B cell (primary cell): ENCODE measurements around the gene CD68. TPM values are rescaled to one million over a fixed set of nuclear protein-coding genes. Genes with fewer than 3 reads are reported as not detected.

ENCODE experiments used
- ATAC-seq: fragments of 200-7000 bp; cut with Tn5 transposase; one replicate; pipeline ENCODE4 v1.10.0; 2021; ENCODE audit warnings: low read depth, mild to moderate bottlenecking, moderate number of reproducible peaks, moderate library complexity
- CTCF ChIA-PET: fragments of 350-600 bp; sonication (Branson Sonifier 250); formaldehyde crosslinking; loops from one replicate; lab custom pipeline; 2021; ENCODE audit warnings: antibody characterized with exemption, inconsistent platforms; lab: Charles Lee
- POLR2A ChIA-PET: fragments of 350-600 bp; sonication (Branson Sonifier 250); formaldehyde crosslinking; loops from one replicate; lab custom pipeline; 2021; ENCODE audit warnings: antibody characterized with exemption; lab: Charles Lee
- DNase-seq: peaks from one replicate; pipeline ENCODE4 v3.0.0; 2013
- H2AFZ ChIP-seq: 2 replicates; pipeline ENCODE4 v1.6.1; 2012; ENCODE audit warnings: mild to moderate bottlenecking, low read depth, low read length; ENCODE audit not compliant: insufficient read depth, poor library complexity, severe bottlenecking
- H3K27ac ChIP-seq, 2 donors: 1 replicate in 1 of 2; 2 replicates in 1 of 2; pipeline ENCODE4 v1.5.1; 2012 to 2013; ENCODE audit warnings: low read length in 2 of 2, mild to moderate bottlenecking in 2 of 2, moderate library complexity in 1 of 2
- H3K27me3 ChIP-seq, 4 experiments: fragments of 200-600 bp in 1 of 4; sonication (generic) in 1 of 4; replicated peaks in 1 of 4; 1 replicate in 2 of 4; 2 replicates in 2 of 4; pipeline versions ENCODE4 v1.6.1 to v1.7.0; 2013 to 2016; ENCODE audit warnings: low read length in 3 of 4, mild to moderate bottlenecking in 2 of 4, mixed read lengths in 1 of 4, moderate library complexity in 1 of 4; ENCODE audit not compliant: insufficient read depth in 4 of 4, control insufficient read depth in 3 of 4; ENCODE audit errors: control extremely low read depth in 1 of 4
- H3K36me3 ChIP-seq, 2 experiments: replicated peaks in 1 of 2; 1 replicate in 1 of 2; 2 replicates in 1 of 2; pipeline versions ENCODE4 v1.6.1 to v1.7.1; 2013; ENCODE audit warnings: low read length in 1 of 2; ENCODE audit not compliant: insufficient read depth in 2 of 2, control insufficient read depth in 1 of 2; ENCODE audit errors: control extremely low read depth in 1 of 2, extremely low read depth in 1 of 2
- H3K4me1 ChIP-seq, 2 donors: fragments of 200-600 bp in 1 of 2; sonication (generic) in 1 of 2; 1 replicate in 1 of 2; 2 replicates in 1 of 2; pipeline versions ENCODE4 v1.5.1 to v1.6.1; 2013 to 2017; ENCODE audit warnings: low read length in 2 of 2; ENCODE audit not compliant: control insufficient read depth in 2 of 2, insufficient read depth in 2 of 2
- H3K4me2 ChIP-seq: replicated peaks from 2 replicates; pipeline ENCODE3; 2012; ENCODE audit warnings: mild to moderate bottlenecking, low read depth, low read length; ENCODE audit not compliant: poor library complexity, severe bottlenecking
- H3K4me3 ChIP-seq, 5 experiments: fragments of 200-600 bp in 1 of 5; sonication (generic) in 1 of 5; 1 replicate in 3 of 5; 2 replicates in 2 of 5; pipeline versions ENCODE4 v1.5.1 to v1.7.0; 2011 to 2016; ENCODE audit warnings: low read length in 4 of 5, mild to moderate bottlenecking in 4 of 5, low read depth in 2 of 5, control low read depth in 1 of 5, moderate library complexity in 1 of 5; ENCODE audit not compliant: insufficient read depth in 1 of 5; ENCODE audit errors: control extremely low read depth in 1 of 5, extremely low read depth in 1 of 5
- H3K79me2 ChIP-seq: fragments of 200-600 bp; sonication (generic); one replicate; pipeline ENCODE4 v1.6.0; 2016; ENCODE audit warnings: low read length; ENCODE audit not compliant: control insufficient read depth, insufficient read depth
- H3K9ac ChIP-seq: fragments of 200-600 bp; sonication (generic); 2 replicates; pipeline ENCODE4 v1.6.1; 2017; ENCODE audit warnings: mild to moderate bottlenecking, low read length, moderate library complexity
- H3K9me3 ChIP-seq, 3 donors: one replicate each; pipeline versions ENCODE4 v1.6.1 to v1.7.1; 2013; ENCODE audit warnings: low read length in 2 of 3; ENCODE audit not compliant: control insufficient read depth in 2 of 3, insufficient read depth in 1 of 3; ENCODE audit errors: control extremely low read depth in 1 of 3
- H4K20me1 ChIP-seq: 2 replicates; pipeline ENCODE4 v1.6.0; 2012; ENCODE audit warnings: mild to moderate bottlenecking, low read length; ENCODE audit not compliant: insufficient read depth, control insufficient read depth, poor library complexity, severe bottlenecking
- H3K27ac Mint-ChIP-seq: one replicate; pipeline ENCODE4 v1.8.0; 2021; ENCODE audit warnings: mixed read lengths
- H3K27me3 Mint-ChIP-seq: one replicate; pipeline ENCODE4 v1.8.0; 2021; ENCODE audit warnings: mixed read lengths
- H3K4me1 Mint-ChIP-seq: one replicate; pipeline ENCODE4 v1.8.0; 2021; ENCODE audit warnings: mixed read lengths
- H3K4me3 Mint-ChIP-seq: one replicate; pipeline ENCODE4 v1.8.0; 2021; ENCODE audit warnings: mixed read lengths
- H3K9me3 Mint-ChIP-seq: one replicate; pipeline ENCODE4 v1.8.0; 2022; ENCODE audit warnings: mixed read lengths; ENCODE audit not compliant: insufficient read depth
- EZH2 ChIP-seq: IDR thresholded peaks from 2 replicates; pipeline ENCODE4 v1.6.1; 2012; ENCODE audit warnings: borderline replicate concordance, low read depth, mild to moderate bottlenecking, moderate library complexity, low read length; ENCODE audit not compliant: insufficient read depth, poor library complexity, severe bottlenecking
- WGBS: methylation state at CpG from one replicate; pipeline ENCODE4 v1.1.5; 2013; ENCODE audit warnings: missing lambda C conversion rate; ENCODE audit not compliant: insufficient coverage; 5-methylcytosine and 5-hydroxymethylcytosine counted together
- intact Hi-C: fragments of 100-400 bp; cut with micrococcal nuclease; formaldehyde crosslinking; loops from one replicate; pipeline ENCODE4 v1.10.0; 2022
- polyA plus RNA-seq: library from polyadenylated mRNA; depleted of rRNA; stranded (reverse); fragments of >200 nt; gene quantifications from 2 replicates; pipeline ENCODE4 v1.2.3, GENCODE V29; 2012
- total RNA-seq, 2 donors: library from RNA; stranded (reverse); fragments of 120-200 nt in 1 of 2; gene quantifications; 1 replicate in 1 of 2; 2 replicates in 1 of 2; pipeline versions ENCODE4 v1.2.3 to v1.2.4, GENCODE V29; 2013 to 2022
- TF ChIP-seq, protein P1 (sequence below): fragments of 200-600 bp; IDR thresholded peaks from one replicate; pipeline ENCODE4 v1.8.0; 2022; ENCODE audit warnings: antibody characterized with exemption, mild to moderate bottlenecking

Gene CD68
- total and polyA plus RNA-seq, 2 donors (not counting 1 experiment from before 2014, with no cell fraction given): 3.9 to 12.9 TPM

GRCh38 chr17:7561589-7562207, 17.7 kb upstream of the CD68 start, which contains the start of gene SENP3:
Gene SENP3, plus strand, starts transcription at chr17:7561919. Its CDS starts 1,158 bp downstream, at chr17:7563077.
- peak within 1 kb of the TSS; percentile 97 for H3K9ac ChIP-seq
- H3K4me1 ChIP-seq: peaks cover 41 to 61% of the 10 kb centered on the region in 2 donors
- peaks cover 17% of the 10 kb centered on the region for H4K20me1 ChIP-seq
- peak within 1 kb of the TSS; percentile 81 for H2AFZ ChIP-seq
- under 1% methylated on average over 78 of the region's 82 CpGs for WGBS
- Mint-ChIP-seq H3K27ac (peak within 1 kb of the TSS; percentile 98), H3K27me3 (no peaks in the 10 kb centered on the region), H3K4me3 (peak within 1 kb of the TSS; percentile 97), H3K4me1 (peaks cover 49% of the 10 kb centered on the region), H3K9me3 (no peaks in the 10 kb centered on the region)
- intact Hi-C loops: loop anchor here (1.0 to 5.0 kb wide), 11 partner anchors 9 to 324 kb away; partner anchors contain the start of genes ELP5, MPDU1, PHF23 and POLR2A
- POLR2A ChIA-PET: interaction anchor here (0.6 to 4.3 kb wide), 14 partner anchors 9 to 280 kb away, joined by 3 to 32 read pairs (median 4); partner anchors contain the start of genes CD68, MPDU1, POLR2A and SLC2A4
- H3K79me2 ChIP-seq: peaks cover 57% of the 10 kb centered on the region
- H3K36me3 ChIP-seq: peaks cover 2 to 31% of the 10 kb centered on the region in 2 experiments
- ATAC-seq: peak; percentile 73
- DNase-seq: peak; percentile 95
- TF ChIP-seq, protein P1, sequence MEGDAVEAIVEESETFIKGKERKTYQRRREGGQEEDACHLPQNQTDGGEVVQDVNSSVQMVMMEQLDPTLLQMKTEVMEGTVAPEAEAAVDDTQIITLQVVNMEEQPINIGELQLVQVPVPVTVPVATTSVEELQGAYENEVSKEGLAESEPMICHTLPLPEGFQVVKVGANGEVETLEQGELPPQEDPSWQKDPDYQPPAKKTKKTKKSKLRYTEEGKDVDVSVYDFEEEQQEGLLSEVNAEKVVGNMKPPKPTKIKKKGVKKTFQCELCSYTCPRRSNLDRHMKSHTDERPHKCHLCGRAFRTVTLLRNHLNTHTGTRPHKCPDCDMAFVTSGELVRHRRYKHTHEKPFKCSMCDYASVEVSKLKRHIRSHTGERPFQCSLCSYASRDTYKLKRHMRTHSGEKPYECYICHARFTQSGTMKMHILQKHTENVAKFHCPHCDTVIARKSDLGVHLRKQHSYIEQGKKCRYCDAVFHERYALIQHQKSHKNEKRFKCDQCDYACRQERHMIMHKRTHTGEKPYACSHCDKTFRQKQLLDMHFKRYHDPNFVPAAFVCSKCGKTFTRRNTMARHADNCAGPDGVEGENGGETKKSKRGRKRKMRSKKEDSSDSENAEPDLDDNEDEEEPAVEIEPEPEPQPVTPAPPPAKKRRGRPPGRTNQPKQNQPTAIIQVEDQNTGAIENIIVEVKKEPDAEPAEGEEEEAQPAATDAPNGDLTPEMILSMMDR: no peak
- TF ChIP-seq EZH2: no peak
- H3K27me3 ChIP-seq: no peaks in the 10 kb centered on the region
- peak within 1 kb of the TSS; percentile 96 for H3K4me2 ChIP-seq
- peak within 1 kb of the TSS; percentile 63 to 95 (median 81) for H3K4me3 ChIP-seq
- CTCF ChIA-PET: interaction anchor here (0.8 to 25.0 kb wide), 30 partner anchors 8 to 247 kb away, joined by 3 to 666 read pairs (median 6); partner anchors contain the start of genes ACAP1, CD68, MPDU1 and SOX15
- peak within 1 kb of the TSS; percentile 97 for H3K27ac ChIP-seq
- no peaks in the 10 kb centered on the region for H3K9me3 ChIP-seq

GRCh38 chr17:7562208-7562605, 17.2 kb upstream of the CD68 start:
- peaks cover 41 to 60% of the 10 kb centered on the region in 2 donors for H3K4me1 ChIP-seq
- H3K79me2 ChIP-seq: peaks cover 57% of the 10 kb centered on the region
- no peak for TF ChIP-seq EZH2
- TF ChIP-seq, protein P1: no peak
- intact Hi-C loops: loop anchor here (5.0 kb wide), 1 partner anchor 325 kb away; the partner anchor contains the start of gene PHF23
- POLR2A ChIA-PET: interaction anchor here (0.8 to 2.7 kb wide), 6 partner anchors 9 to 281 kb away, joined by 3 to 13 read pairs (median 6); partner anchors contain the start of genes CD68, MPDU1, POLR2A and SLC2A4
- H2AFZ ChIP-seq: peak overlapping the region; percentile 81
- H3K4me2 ChIP-seq: peak overlapping the region; percentile 96
- peak overlapping the region; percentile 97 for H3K9ac ChIP-seq
- H4K20me1 ChIP-seq: peaks cover 17% of the 10 kb centered on the region
- no peak for ATAC-seq
- peak overlapping the region; percentile 91 for H3K27ac Mint-ChIP-seq
- peaks cover 2 to 36% of the 10 kb centered on the region in 2 experiments for H3K36me3 ChIP-seq
- H3K9me3 ChIP-seq: no peaks in the 10 kb centered on the region
- H3K27me3 Mint-ChIP-seq: no peaks in the 10 kb centered on the region
- peak overlapping the region; percentile 73 to 97 for H3K27ac ChIP-seq
- no peaks in the 10 kb centered on the region for H3K9me3 Mint-ChIP-seq
- DNase-seq: no peak
- H3K4me3 Mint-ChIP-seq: peak overlapping the region; percentile 89
- H3K27me3 ChIP-seq: no peaks in the 10 kb centered on the region
- peaks cover 48% of the 10 kb centered on the region for H3K4me1 Mint-ChIP-seq
- CTCF ChIA-PET: interaction anchor here (2.4 to 25.0 kb wide), 7 partner anchors 15 to 206 kb away, joined by 21 to 666 read pairs (median 42); partner anchors contain the start of genes CD68, MPDU1, SOX15 and TMEM95
- WGBS: 2% methylated on average over 25 of the region's 28 CpGs
- H3K4me3 ChIP-seq: peak overlapping the region; percentile 63 to 95 (median 81)
